Panc1 (cell line): ENCODE results near the gene SCFD1.

Experiments used
- CTCF ChIP-seq: fragments of 450-650 bp; IDR thresholded peaks from 2 replicates; pipeline ENCODE4 v1.5.1; 2017; ENCODE audit warnings: mild to moderate bottlenecking
- POLR2AphosphoS5 ChIP-seq: IDR thresholded peaks from 2 replicates; pipeline ENCODE4 v1.6.1; 2012; ENCODE audit warnings: mild to moderate bottlenecking, low read depth, low read length, moderate library complexity
- REST ChIP-seq, 2 experiments: IDR thresholded peaks; 2 replicates each; pipeline ENCODE4 v1.6.1; 2011 to 2012; ENCODE audit warnings: low read depth in 2 of 2, control low read depth in 1 of 2, low read length in 1 of 2, mild to moderate bottlenecking in 1 of 2, moderate library complexity in 1 of 2; ENCODE audit not compliant: insufficient read depth in 1 of 2
- SIN3A ChIP-seq: IDR thresholded peaks from 2 replicates; pipeline ENCODE4 v1.6.1; 2012; ENCODE audit warnings: low read depth, mild to moderate bottlenecking, low read length, moderate library complexity, borderline replicate concordance; ENCODE audit not compliant: insufficient read depth

- no peak for TF ChIP-seq POLR2AphosphoS5
- no peak for TF ChIP-seq CTCF
- TF ChIP-seq SIN3A, result no peak
- TF ChIP-seq REST (IDR thresholded peaks at IDR 0.05; ENCODE audit: insufficient read depth in 1 of 2, low read depth in 2 of 2, low read length in 1 of 2), result no peak
These were observed 3.4 kb downstream of the SCFD1 start for GRCh38 chr14:30625533-30625932.
